Gastrocnemius medialis (tissue), 4 donors: ENCODE measurements around the gene EDN1. TPM values are rescaled to one million over a fixed set of nuclear protein-coding genes. Genes with fewer than 3 reads are reported as not detected.

Source experiments
- ATAC-seq, 2 donors: fragments of 150-250 bp; one replicate each; pipeline ENCODE4 v1.9.1; 2016
- DNase-seq, 2 donors: peaks; one replicate each; pipeline ENCODE4 v3.0.0-alpha.2; 2019
- H3K27ac ChIP-seq, 4 donors: fragments of 200-600 bp; sonication (generic); 1 replicate in 1 of 4; 2 replicates in 3 of 4; pipeline ENCODE4 v1.5.1; 2016 to 2018; ENCODE audit warnings: mild to moderate bottlenecking in 2 of 4, moderate library complexity in 1 of 4
- H3K27me3 ChIP-seq, 3 donors: fragments of 200-600 bp; sonication (generic) in 2 of 3; 1 replicate in 1 of 3; 2 replicates in 2 of 3; pipeline versions ENCODE4 v1.5.1 to v1.6.0; 2016 to 2019; ENCODE audit warnings: mild to moderate bottlenecking in 1 of 3, moderate library complexity in 1 of 3
- H3K36me3 ChIP-seq, 2 donors: fragments of 200-600 bp; sonication (generic) in 1 of 2; one replicate each; pipeline ENCODE4 v1.5.1; 2017 to 2018
- H3K4me1 ChIP-seq, 2 donors: fragments of 200-600 bp; sonication (generic) in 1 of 2; one replicate each; pipeline ENCODE4 v1.5.1; 2016 to 2017; ENCODE audit warnings: mild to moderate bottlenecking in 2 of 2
- H3K4me3 ChIP-seq, 4 donors: fragments of 200-600 bp; sonication (generic) in 3 of 4; 1 replicate in 1 of 4; 2 replicates in 3 of 4; pipeline ENCODE4 v1.5.1; 2016 to 2019; ENCODE audit warnings: mild to moderate bottlenecking in 2 of 4
- H3K9me3 ChIP-seq, 3 donors: fragments of 200-600 bp; sonication (generic) in 2 of 3; 1 replicate in 1 of 3; 2 replicates in 2 of 3; pipeline ENCODE4 v1.5.1; 2016 to 2019
- POLR2A ChIP-seq, 2 donors: fragments of 450-650 bp; IDR thresholded peaks; one replicate each; pipeline ENCODE4 v1.6.1; 2017; ENCODE audit warnings: antibody characterized with exemption in 2 of 2, mild to moderate bottlenecking in 2 of 2, moderate library complexity in 2 of 2
- in situ Hi-C, 4 donors: fragments of 200-750 bp; cut with MboI; loops; one replicate each; pipeline versions ENCODE4 v1.15.0 to v1.8.0; 2017; ENCODE audit warnings: low sequenced_read_pairs in 4 of 4
- intact Hi-C: fragments of 100-400 bp; cut with DNase I; formaldehyde crosslinking; loops from one replicate; pipeline ENCODE4 v1.15.1; 2023; ENCODE audit warnings: low total_unique reads
- total RNA-seq, 4 donors: library from RNA; depleted of rRNA; stranded (reverse); fragments of >200 nt; gene quantifications; one replicate each; pipeline versions ENCODE4 v1.1.0 to v1.2.3, GENCODE V29; 2016
- TF ChIP-seq, protein P1 (sequence below), 5 experiments: fragments of 450-650 bp in 3 of 5; fragments of 200-600 bp in 2 of 5; sonication (generic) in 2 of 5; IDR thresholded peaks in 4 of 5; conservative IDR thresholded peaks in 1 of 5; 1 replicate in 4 of 5; 2 replicates in 1 of 5; pipeline ENCODE4 v1.5.1; 2016 to 2019; ENCODE audit warnings: antibody characterized with exemption in 5 of 5, mild to moderate bottlenecking in 3 of 5, moderate library complexity in 3 of 5

Gene EDN1
- total RNA-seq, 4 donors from 2014 or later = 7.4 to 12.0 (median 9.3) TPM

GRCh38 chr6:12344961-12345693, 55.0 kb downstream of the EDN1 start:
- no peaks in the 10 kb centered on the region for H3K9me3 ChIP-seq
- peaks cover 0 to 2% (median 0%) of the 10 kb centered on the region in 3 donors for H3K27me3 ChIP-seq
- no peaks in the 10 kb centered on the region for H3K4me1 ChIP-seq
- H3K4me3 ChIP-seq = no peak overlapping the region
- H3K27ac ChIP-seq = no peak overlapping the region
- intact Hi-C loops = no loop called here
- DNase-seq (no peak), ATAC-seq (no peak)
- in situ Hi-C loops = no loop called here
- TF ChIP-seq POLR2A (IDR thresholded peaks at IDR 0.05) = no peak
- TF ChIP-seq, protein P1, sequence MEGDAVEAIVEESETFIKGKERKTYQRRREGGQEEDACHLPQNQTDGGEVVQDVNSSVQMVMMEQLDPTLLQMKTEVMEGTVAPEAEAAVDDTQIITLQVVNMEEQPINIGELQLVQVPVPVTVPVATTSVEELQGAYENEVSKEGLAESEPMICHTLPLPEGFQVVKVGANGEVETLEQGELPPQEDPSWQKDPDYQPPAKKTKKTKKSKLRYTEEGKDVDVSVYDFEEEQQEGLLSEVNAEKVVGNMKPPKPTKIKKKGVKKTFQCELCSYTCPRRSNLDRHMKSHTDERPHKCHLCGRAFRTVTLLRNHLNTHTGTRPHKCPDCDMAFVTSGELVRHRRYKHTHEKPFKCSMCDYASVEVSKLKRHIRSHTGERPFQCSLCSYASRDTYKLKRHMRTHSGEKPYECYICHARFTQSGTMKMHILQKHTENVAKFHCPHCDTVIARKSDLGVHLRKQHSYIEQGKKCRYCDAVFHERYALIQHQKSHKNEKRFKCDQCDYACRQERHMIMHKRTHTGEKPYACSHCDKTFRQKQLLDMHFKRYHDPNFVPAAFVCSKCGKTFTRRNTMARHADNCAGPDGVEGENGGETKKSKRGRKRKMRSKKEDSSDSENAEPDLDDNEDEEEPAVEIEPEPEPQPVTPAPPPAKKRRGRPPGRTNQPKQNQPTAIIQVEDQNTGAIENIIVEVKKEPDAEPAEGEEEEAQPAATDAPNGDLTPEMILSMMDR (IDR thresholded peaks at IDR 0.05 in 4 of 5, conservative IDR thresholded peaks at IDR 0.05 in 1 of 5) = no peak
- H3K36me3 ChIP-seq = no peaks in the 10 kb centered on the region

GRCh38 chr6:12345694-12346058, 55.5 kb downstream of the EDN1 start:
- no peaks in the 10 kb centered on the region for H3K9me3 ChIP-seq
- no peak overlapping the region for H3K4me3 ChIP-seq
- no peaks in the 10 kb centered on the region for H3K36me3 ChIP-seq
- in situ Hi-C loops = no loop called here
- DNase-seq = no peak
- ATAC-seq = no peak
- TF ChIP-seq, protein P1 (IDR thresholded peaks at IDR 0.05 in 4 of 5, conservative IDR thresholded peaks at IDR 0.05 in 1 of 5) = no peak
- no peak for TF ChIP-seq POLR2A (IDR thresholded peaks at IDR 0.05)
- H3K27me3 ChIP-seq = peaks cover 0 to 2% (median 0%) of the 10 kb centered on the region in 3 donors
- no peaks in the 10 kb centered on the region for H3K4me1 ChIP-seq
- intact Hi-C loops = no loop called here
- no peak overlapping the region for H3K27ac ChIP-seq
